Fibroblast of lung (primary cell): Measurements from ENCODE around the gene TNFSF18. TPM values are rescaled to one million over a fixed set of nuclear protein-coding genes. Genes with fewer than 3 reads are reported as not detected.

Experiments used
- DNase-seq, 2 donors: peaks; one replicate each; pipeline versions ENCODE4 v3.0.0 to v3.0.0-alpha.2; 2010; ENCODE audit warnings: low read depth in 2 of 2
- H2AFZ ChIP-seq: 2 replicates; pipeline ENCODE4 v1.5.1; 2012; ENCODE audit warnings: low read length, control low read depth, inconsistent platforms
- H3K27ac ChIP-seq: 2 replicates; pipeline ENCODE4 v1.5.1; 2011; ENCODE audit warnings: low read length, control low read depth; ENCODE audit not compliant: insufficient read depth
- H3K27me3 ChIP-seq: 2 replicates; pipeline ENCODE4 v1.5.1; 2011; ENCODE audit warnings: mild to moderate bottlenecking, low read length; ENCODE audit not compliant: control insufficient read depth, insufficient read depth
- H3K36me3 ChIP-seq: 2 replicates; pipeline ENCODE4 v1.5.1; 2011; ENCODE audit warnings: low read length; ENCODE audit not compliant: control insufficient read depth, insufficient read depth
- H3K4me1 ChIP-seq: 2 replicates; pipeline ENCODE4 v1.5.1; 2011; ENCODE audit warnings: low read length; ENCODE audit not compliant: control insufficient read depth, insufficient read depth; ENCODE audit errors: extremely low read depth
- H3K4me2 ChIP-seq: 2 replicates; pipeline ENCODE4 v1.5.1; 2011; ENCODE audit warnings: low read length, control low read depth; ENCODE audit not compliant: insufficient read depth; ENCODE audit errors: extremely low read depth
- H3K4me3 ChIP-seq, 4 experiments: fragments of 200-600 bp in 1 of 4; sonication (generic) in 1 of 4; replicated peaks in 1 of 4; 2 replicates each; pipeline ENCODE4 v1.5.1; 2011 to 2016; ENCODE audit warnings: low read length in 4 of 4, low read depth in 3 of 4, mild to moderate bottlenecking in 3 of 4, control low read depth in 2 of 4, inconsistent platforms in 1 of 4, mixed read lengths in 1 of 4; ENCODE audit not compliant: insufficient read depth in 1 of 4; ENCODE audit errors: control extremely low read depth in 1 of 4
- H3K79me2 ChIP-seq: 2 replicates; pipeline ENCODE4 v1.5.1; 2012; ENCODE audit warnings: mild to moderate bottlenecking, low read length, inconsistent platforms; ENCODE audit not compliant: control insufficient read depth, insufficient read depth
- H3K9ac ChIP-seq: 2 replicates; pipeline ENCODE4 v1.5.1; 2011; ENCODE audit warnings: mild to moderate bottlenecking, low read length, control low read depth; ENCODE audit not compliant: insufficient read depth
- H3K9me3 ChIP-seq: 2 replicates; pipeline ENCODE4 v1.5.1; 2012; ENCODE audit warnings: low read depth, low read length; ENCODE audit not compliant: control insufficient read depth, insufficient read depth
- H4K20me1 ChIP-seq: 2 replicates; pipeline ENCODE4 v1.5.1; 2011; ENCODE audit warnings: low read length; ENCODE audit not compliant: control insufficient read depth, insufficient read depth; ENCODE audit errors: extremely low read depth
- EZH2 ChIP-seq: IDR thresholded peaks from 2 replicates; pipeline ENCODE4 v1.5.1; 2012; ENCODE audit warnings: low read length, control low read depth, mild to moderate bottlenecking; ENCODE audit errors: missing control alignments
- polyA plus RNA-seq, 2 donors: library from polyadenylated mRNA; depleted of rRNA in 1 of 2; stranded (reverse) in 1 of 2; unstranded in 1 of 2; fragments of >200 nt; gene quantifications; 2 replicates each; pipeline ENCODE4 v1.2.1, GENCODE V29; 2011 to 2012; ENCODE audit warnings: missing spikeins in 1 of 2
- total RNA-seq: library from RNA; depleted of rRNA; stranded (reverse); fragments of >200 nt; gene quantifications from 2 replicates; pipeline ENCODE4 v1.2.1, GENCODE V29; 2014
- TF ChIP-seq, protein P1 (sequence below), 2 donors: IDR thresholded peaks in 1 of 2; conservative IDR thresholded peaks in 1 of 2; 1 replicate in 1 of 2; 2 replicates in 1 of 2; pipeline ENCODE4 v1.5.1; 2011 to 2012; ENCODE audit warnings: low read length in 2 of 2, control low read depth in 1 of 2, inconsistent platforms in 1 of 2, low read depth in 1 of 2, mild to moderate bottlenecking in 1 of 2

TNFSF18 gene
- total and polyA plus RNA-seq, 2 donors (not counting 1 experiment from before 2014, with no cell fraction given), result 0.33 to 5.5 TPM

DNA sequence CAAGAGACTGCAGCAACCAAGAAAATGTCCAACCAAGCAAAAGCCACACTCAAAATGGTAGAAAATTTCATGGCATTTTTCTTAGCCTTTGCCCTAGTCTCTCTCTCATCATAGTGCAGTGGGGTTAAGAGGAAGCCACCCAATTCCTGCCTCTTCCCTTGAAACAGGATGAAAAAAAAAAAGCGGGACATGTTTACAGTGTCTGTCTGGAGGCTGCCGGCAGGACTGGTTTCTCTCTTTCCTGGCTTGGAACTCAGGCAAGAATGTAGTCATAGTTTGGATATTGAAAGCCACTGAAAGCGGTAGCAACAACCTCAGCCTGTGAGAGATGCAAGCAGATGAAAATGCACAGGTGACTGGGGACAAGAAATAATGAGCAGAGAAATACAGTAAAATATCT lies 13.3 kb upstream of the TNFSF18 start:
- H3K27ac ChIP-seq, result no peak overlapping the region
- H3K36me3 ChIP-seq, result no peaks in the 10 kb centered on the region
- no peak overlapping the region for H3K4me2 ChIP-seq
- TF ChIP-seq, protein P1, sequence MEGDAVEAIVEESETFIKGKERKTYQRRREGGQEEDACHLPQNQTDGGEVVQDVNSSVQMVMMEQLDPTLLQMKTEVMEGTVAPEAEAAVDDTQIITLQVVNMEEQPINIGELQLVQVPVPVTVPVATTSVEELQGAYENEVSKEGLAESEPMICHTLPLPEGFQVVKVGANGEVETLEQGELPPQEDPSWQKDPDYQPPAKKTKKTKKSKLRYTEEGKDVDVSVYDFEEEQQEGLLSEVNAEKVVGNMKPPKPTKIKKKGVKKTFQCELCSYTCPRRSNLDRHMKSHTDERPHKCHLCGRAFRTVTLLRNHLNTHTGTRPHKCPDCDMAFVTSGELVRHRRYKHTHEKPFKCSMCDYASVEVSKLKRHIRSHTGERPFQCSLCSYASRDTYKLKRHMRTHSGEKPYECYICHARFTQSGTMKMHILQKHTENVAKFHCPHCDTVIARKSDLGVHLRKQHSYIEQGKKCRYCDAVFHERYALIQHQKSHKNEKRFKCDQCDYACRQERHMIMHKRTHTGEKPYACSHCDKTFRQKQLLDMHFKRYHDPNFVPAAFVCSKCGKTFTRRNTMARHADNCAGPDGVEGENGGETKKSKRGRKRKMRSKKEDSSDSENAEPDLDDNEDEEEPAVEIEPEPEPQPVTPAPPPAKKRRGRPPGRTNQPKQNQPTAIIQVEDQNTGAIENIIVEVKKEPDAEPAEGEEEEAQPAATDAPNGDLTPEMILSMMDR (conservative IDR thresholded peaks at IDR 0.05 in 1 of 2, IDR thresholded peaks at IDR 0.05 in 1 of 2; ENCODE audit: low read depth in 1 of 2, low read length in 2 of 2), result no peak
- TF ChIP-seq EZH2, result no peak
- no peaks in the 10 kb centered on the region for H3K79me2 ChIP-seq
- no peaks in the 10 kb centered on the region for H3K27me3 ChIP-seq
- H3K4me3 ChIP-seq, result no peak overlapping the region
- DNase-seq, result peak; percentile 46 to 54
- no peaks in the 10 kb centered on the region for H3K4me1 ChIP-seq
- H2AFZ ChIP-seq, result peak overlapping the region; percentile 43
- H3K9ac ChIP-seq, result no peak overlapping the region
- H4K20me1 ChIP-seq, result no peaks in the 10 kb centered on the region
- H3K9me3 ChIP-seq, result no peaks in the 10 kb centered on the region

DNA sequence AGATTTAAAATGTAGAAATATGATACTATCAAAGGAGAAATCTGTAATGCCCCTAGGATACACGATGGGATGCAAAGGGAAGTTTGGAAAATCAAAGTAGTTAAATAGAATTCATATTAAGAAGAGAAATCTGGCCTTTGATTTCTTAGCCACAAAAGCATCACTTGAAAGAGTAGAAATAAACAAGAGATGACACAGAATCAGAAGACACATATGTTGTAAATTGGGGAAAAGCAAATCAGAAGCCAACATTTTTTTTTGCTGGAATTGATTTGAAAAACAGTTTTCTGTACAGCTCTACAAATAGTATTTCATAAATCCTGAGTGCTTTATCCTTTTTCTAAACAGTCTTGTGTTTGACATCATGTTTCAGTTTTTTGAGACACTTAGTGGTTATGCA lies 12.4 kb upstream of the TNFSF18 start:
- no peak overlapping the region for H3K9ac ChIP-seq
- TF ChIP-seq, protein P1 (conservative IDR thresholded peaks at IDR 0.05 in 1 of 2, IDR thresholded peaks at IDR 0.05 in 1 of 2; ENCODE audit: low read depth in 1 of 2, low read length in 2 of 2), result no peak
- TF ChIP-seq EZH2, result no peak
- no peak overlapping the region for H3K4me2 ChIP-seq

DNA sequence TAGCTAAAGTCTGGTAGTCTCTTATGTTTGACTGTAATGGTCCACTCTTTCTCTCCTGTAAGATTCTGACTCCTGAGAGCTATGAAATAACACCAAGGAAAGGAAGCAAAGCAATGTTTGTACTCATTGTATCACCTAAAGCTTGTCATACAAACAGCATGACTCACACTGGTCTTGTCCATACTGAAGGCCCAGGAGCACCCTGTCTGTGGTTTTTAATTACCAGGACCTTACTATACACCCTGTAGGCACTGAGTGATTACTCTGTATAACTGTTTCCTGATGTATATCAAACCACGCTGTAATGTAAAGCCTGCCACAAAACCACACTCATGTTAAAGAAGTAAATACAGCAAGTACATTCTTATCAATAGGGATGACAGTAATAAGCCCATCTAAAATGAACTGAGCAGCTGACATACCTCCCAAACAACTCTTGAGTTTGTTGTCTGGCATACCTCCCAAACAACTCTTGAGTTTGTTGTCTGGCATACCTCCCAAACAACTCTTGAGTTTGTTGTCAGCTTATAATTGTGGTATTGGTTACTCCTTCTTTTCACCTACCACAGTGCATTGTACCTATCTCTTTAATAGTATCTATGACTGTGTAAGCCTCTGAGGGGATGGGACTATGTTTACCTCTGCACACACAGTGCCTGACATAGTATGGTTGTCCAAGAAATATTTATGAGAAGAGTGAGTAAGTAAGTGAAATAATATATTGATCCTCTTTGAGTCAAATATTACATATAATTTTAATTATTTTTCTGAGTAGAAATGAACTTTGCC lies 11.6 kb upstream of the TNFSF18 start:
- Histone ChIP-seq H3K4me2 (no peak overlapping the region), H3K27ac (no peak overlapping the region), H3K4me3 (no peak overlapping the region), H3K27me3 (no peaks in the 10 kb centered on the region), H4K20me1 (no peaks in the 10 kb centered on the region), H3K4me1 (no peaks in the 10 kb centered on the region), H2AFZ (no peak overlapping the region), H3K36me3 (no peaks in the 10 kb centered on the region), H3K9me3 (no peaks in the 10 kb centered on the region), H3K79me2 (no peaks in the 10 kb centered on the region), H3K9ac (no peak overlapping the region)
- no peak for TF ChIP-seq EZH2
- TF ChIP-seq, protein P1 (conservative IDR thresholded peaks at IDR 0.05 in 1 of 2, IDR thresholded peaks at IDR 0.05 in 1 of 2; ENCODE audit: low read depth in 1 of 2, low read length in 2 of 2), result no peak
- DNase-seq, result peak; percentile 77 to 87

More for the DNA sequence above, 12.4 kb upstream of the TNFSF18 start:
- no peaks in the 10 kb centered on the region for H3K9me3 ChIP-seq
- no peaks in the 10 kb centered on the region for H3K79me2 ChIP-seq
- H2AFZ ChIP-seq, result no peak overlapping the region
- no peaks in the 10 kb centered on the region for H3K27me3 ChIP-seq
- DNase-seq, result peak in 1 of 2 donors; percentile 42
- no peaks in the 10 kb centered on the region for H4K20me1 ChIP-seq
- H3K4me3 ChIP-seq, result no peak overlapping the region
- no peak overlapping the region for H3K27ac ChIP-seq
- H3K4me1 ChIP-seq, result no peaks in the 10 kb centered on the region
- H3K36me3 ChIP-seq, result no peaks in the 10 kb centered on the region
